Measurements from ENCODE around the gene TSKU.
A peak's percentile ranks its signal among the peaks of the same experiment; 100 is the strongest.

DNA sequence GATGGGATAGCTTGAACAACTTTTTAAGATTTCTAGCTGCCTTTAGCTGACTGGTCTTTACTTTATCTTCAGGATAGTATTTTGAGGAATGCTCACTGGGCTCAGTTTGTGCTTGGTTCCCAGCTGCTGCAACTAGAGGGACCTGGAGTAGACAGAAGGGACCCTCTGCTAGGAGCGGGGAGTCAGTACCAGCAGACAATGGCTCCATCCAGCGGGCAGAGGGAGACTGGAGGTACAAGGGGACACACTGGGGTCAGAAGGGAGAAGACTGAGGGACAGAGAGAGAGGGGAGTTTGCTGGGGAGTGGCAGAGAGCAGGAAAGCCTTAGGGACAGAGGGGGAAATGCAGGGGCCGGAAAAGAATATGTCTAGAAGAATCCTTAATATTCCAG, 55.5 kb downstream of the TSKU start:
- no peak for TF ChIP-seq POLR2A (IDR thresholded peaks at IDR 0.05)
- TF ChIP-seq, protein P1, sequence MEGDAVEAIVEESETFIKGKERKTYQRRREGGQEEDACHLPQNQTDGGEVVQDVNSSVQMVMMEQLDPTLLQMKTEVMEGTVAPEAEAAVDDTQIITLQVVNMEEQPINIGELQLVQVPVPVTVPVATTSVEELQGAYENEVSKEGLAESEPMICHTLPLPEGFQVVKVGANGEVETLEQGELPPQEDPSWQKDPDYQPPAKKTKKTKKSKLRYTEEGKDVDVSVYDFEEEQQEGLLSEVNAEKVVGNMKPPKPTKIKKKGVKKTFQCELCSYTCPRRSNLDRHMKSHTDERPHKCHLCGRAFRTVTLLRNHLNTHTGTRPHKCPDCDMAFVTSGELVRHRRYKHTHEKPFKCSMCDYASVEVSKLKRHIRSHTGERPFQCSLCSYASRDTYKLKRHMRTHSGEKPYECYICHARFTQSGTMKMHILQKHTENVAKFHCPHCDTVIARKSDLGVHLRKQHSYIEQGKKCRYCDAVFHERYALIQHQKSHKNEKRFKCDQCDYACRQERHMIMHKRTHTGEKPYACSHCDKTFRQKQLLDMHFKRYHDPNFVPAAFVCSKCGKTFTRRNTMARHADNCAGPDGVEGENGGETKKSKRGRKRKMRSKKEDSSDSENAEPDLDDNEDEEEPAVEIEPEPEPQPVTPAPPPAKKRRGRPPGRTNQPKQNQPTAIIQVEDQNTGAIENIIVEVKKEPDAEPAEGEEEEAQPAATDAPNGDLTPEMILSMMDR (IDR thresholded peaks at IDR 0.05), result peak in 1 of 5 experiments; percentile 33
